HG02798 (cell line): ENCODE measurements around the gene UBE2V1.

Experiments
- ATAC-seq: cut with Tn5 transposase; IDR thresholded peaks from one replicate; pipeline ENCODE4 v1.9.1; 2021; ENCODE audit warnings: mild to moderate bottlenecking; ENCODE audit not compliant: unreplicated experiment, poor library complexity

The UBE2V1 gene

GRCh38 chr20:50052550-50053361 lies 60.2 kb downstream of the UBE2V1 start:
- no peak for ATAC-seq

- ATAC-seq = no peak
Observed at GRCh38 chr20:50050660-50051308, 62.2 kb downstream of the UBE2V1 start.

GRCh38 chr20:50050214-50050613 lies 62.7 kb downstream of the UBE2V1 start:
- no peak for ATAC-seq

- ATAC-seq = no peak
Observed at GRCh38 chr20:50049442-50050026, 63.4 kb downstream of the UBE2V1 start.

- no peak for ATAC-seq
Observed at GRCh38 chr20:50048420-50049166, 64.4 kb downstream of the UBE2V1 start.

- ATAC-seq = no peak
Observed at GRCh38 chr20:50044353-50044960, 68.5 kb downstream of the UBE2V1 start.

- ATAC-seq = no peak
Observed at GRCh38 chr20:50043573-50044352, 69.2 kb downstream of the UBE2V1 start.

- no peak for ATAC-seq
Observed at GRCh38 chr20:50042370-50043313, 70.3 kb downstream of the UBE2V1 start.

GRCh38 chr20:50041246-50041873 lies 71.6 kb downstream of the UBE2V1 start:
- no peak for ATAC-seq

- ATAC-seq = no peak
Observed at GRCh38 chr20:50040432-50041245, 72.3 kb downstream of the UBE2V1 start.

GRCh38 chr20:50039706-50040431 lies 73.1 kb downstream of the UBE2V1 start:
- ATAC-seq = no peak

- ATAC-seq = no peak
Observed at GRCh38 chr20:50038574-50038991, 74.4 kb downstream of the UBE2V1 start.

GRCh38 chr20:50038169-50038568 lies 74.8 kb downstream of the UBE2V1 start:
- ATAC-seq = no peak

GRCh38 chr20:50037575-50037974 lies 75.4 kb downstream of the UBE2V1 start:
- ATAC-seq = no peak

- no peak for ATAC-seq
Observed at GRCh38 chr20:50037123-50037522, 75.8 kb downstream of the UBE2V1 start.

- no peak for ATAC-seq
Observed at GRCh38 chr20:50036703-50037102, 76.2 kb downstream of the UBE2V1 start.
